Liver (tissue), 10 donors: ENCODE measurements around the gene ANO10. TPM values are rescaled to one million over a fixed set of nuclear protein-coding genes. Genes with fewer than 3 reads are reported as not detected.

Experiments
- DNase-seq: peaks from one replicate; pipeline ENCODE4 v3.0.0-alpha.2; 2017; ENCODE audit warnings: low spot score
- H3K27ac ChIP-seq, 2 donors: one replicate each; pipeline ENCODE4 v1.7.0; 2013; ENCODE audit warnings: inconsistent platforms in 2 of 2, low read length in 2 of 2, control low read depth in 1 of 2, low read depth in 1 of 2, mild to moderate bottlenecking in 1 of 2
- H3K27me3 ChIP-seq, 4 donors: one replicate each; pipeline versions ENCODE4 v1.6.1 to v1.7.0; 2013; ENCODE audit warnings: low read length in 3 of 4, inconsistent platforms in 1 of 4, mild to moderate bottlenecking in 1 of 4, moderate library complexity in 1 of 4; ENCODE audit not compliant: control insufficient read depth in 4 of 4, insufficient read depth in 4 of 4
- H3K36me3 ChIP-seq, 4 donors: one replicate each; pipeline versions ENCODE4 v1.6.1 to v1.7.0; 2013; ENCODE audit warnings: low read length in 3 of 4, mild to moderate bottlenecking in 3 of 4, low read depth in 1 of 4, moderate library complexity in 1 of 4; ENCODE audit not compliant: control insufficient read depth in 4 of 4, insufficient read depth in 3 of 4
- H3K4me1 ChIP-seq, 4 donors: one replicate each; pipeline versions ENCODE4 v1.6.1 to v1.7.0; 2013; ENCODE audit warnings: low read length in 3 of 4, mild to moderate bottlenecking in 3 of 4, moderate library complexity in 1 of 4; ENCODE audit not compliant: control insufficient read depth in 4 of 4, insufficient read depth in 4 of 4
- H3K4me3 ChIP-seq, 3 donors: one replicate each; pipeline versions ENCODE4 v1.6.1 to v1.7.0; 2013; ENCODE audit warnings: low read length in 3 of 3, control low read depth in 1 of 3, low read depth in 1 of 3, mild to moderate bottlenecking in 1 of 3
- H3K9ac ChIP-seq, 2 donors: one replicate each; pipeline ENCODE4 v1.7.0; 2013; ENCODE audit warnings: low read length in 2 of 2, mild to moderate bottlenecking in 2 of 2, moderate library complexity in 2 of 2, control low read depth in 1 of 2, low read depth in 1 of 2
- H3K9me3 ChIP-seq, 4 donors: one replicate each; pipeline versions ENCODE4 v1.6.1 to v1.7.0; 2013; ENCODE audit warnings: low read length in 3 of 4; ENCODE audit not compliant: control insufficient read depth in 4 of 4
- FOXA2 ChIP-seq: IDR thresholded peaks from 2 replicates; pipeline ENCODE4 v1.6.1; 2016; ENCODE audit warnings: antibody characterized with exemption
- HNF4A ChIP-seq, 2 donors: conservative IDR thresholded peaks; 2 replicates each; pipeline ENCODE4 v1.6.1; 2016; ENCODE audit warnings: antibody characterized with exemption in 2 of 2, mild to moderate bottlenecking in 2 of 2
- WGBS: extraction: QIAGEN DNeasy Blood & Tissue Kit; methylation state at CpG from one replicate; pipeline ENCODE4 v1.1.7; 2013; 5-methylcytosine and 5-hydroxymethylcytosine counted together
- polyA plus RNA-seq, 2 donors: library from polyadenylated mRNA; stranded (reverse) in 1 of 2; unstranded in 1 of 2; fragments of 200-250 nt in 1 of 2; fragments of >200 nt in 1 of 2; fragmentation: Nextera tagmentation in 1 of 2; extraction: Ambion mirVana in 1 of 2; gene quantifications; one replicate each; pipeline versions ENCODE4 v1.2.1 to v1.2.3, GENCODE V29; 2013 to 2015
- small RNA-seq: library from RNA; depleted of rRNA; stranded (forward); fragments of <200 nt; gene quantifications from one replicate; pipeline ENCODE3, GENCODE V24; 2014
- total RNA-seq, 2 donors: library from RNA; depleted of rRNA; stranded (reverse); fragments of >200 nt; gene quantifications; one replicate each; pipeline ENCODE4 v1.2.3, GENCODE V29; 2014
- donor health status: healthy.
- donor health status: healthy.
- donor health status: healthy.
- donor health status: healthy.
- donor health status: healthy.

The ANO10 gene
- total and polyA plus RNA-seq, 4 donors, result 5.6 to 8.7 (median 6.8) TPM

- peaks cover 7 to 53% (median 43%) of the 10 kb centered on the region in 4 donors for H3K4me1 ChIP-seq
- no peaks in the 10 kb centered on the region for H3K9me3 ChIP-seq
Measured at GRCh38 chr3:43316783-43317460, 304.9 kb downstream of the ANO10 start.

More at GRCh38 chr3:43316783-43317460, 304.9 kb downstream of the ANO10 start:
- 43% methylated on average over 4 of the region's 4 CpGs for WGBS
- peak overlapping the region; percentile 64 to 74 for H3K27ac ChIP-seq
- TF ChIP-seq FOXA2 (no peak), HNF4A (conservative IDR thresholded peaks at IDR 0.05) (peak; percentile 33 to 76)
- peaks cover 0 to 5% (median 0%) of the 10 kb centered on the region in 4 donors for H3K36me3 ChIP-seq
- DNase-seq, result no peak
- no peak overlapping the region for H3K4me3 ChIP-seq
- no peaks in the 10 kb centered on the region for H3K27me3 ChIP-seq
- H3K9ac ChIP-seq, result peak overlapping the region in 1 of 2 donors; percentile 16

Small RNAs within 50 kb of the gene (small RNA-seq; reads per million reads assigned to genes)
- gene RF00019, result not detected

Other genes starting within 250 kb of the ANO10 start
- gene ABHD5, start 68.9 kb upstream of the ANO10 start, total RNA-seq, result 10 to 100 TPM; 22.5 to 25.8 TPM
- 1 to 10 TPM; 9.2 to 9.7 TPM for gene ABHD5, start 68.9 kb upstream of the ANO10 start, polyA plus RNA-seq